ENCODE measurements around the gene NCMAP.
"Not testable (repeated sequence)": the region's sequence is repeated elsewhere in the genome, so short reads cannot be mapped to it uniquely, and the experiment has no call there.

Gene NCMAP

DNA sequence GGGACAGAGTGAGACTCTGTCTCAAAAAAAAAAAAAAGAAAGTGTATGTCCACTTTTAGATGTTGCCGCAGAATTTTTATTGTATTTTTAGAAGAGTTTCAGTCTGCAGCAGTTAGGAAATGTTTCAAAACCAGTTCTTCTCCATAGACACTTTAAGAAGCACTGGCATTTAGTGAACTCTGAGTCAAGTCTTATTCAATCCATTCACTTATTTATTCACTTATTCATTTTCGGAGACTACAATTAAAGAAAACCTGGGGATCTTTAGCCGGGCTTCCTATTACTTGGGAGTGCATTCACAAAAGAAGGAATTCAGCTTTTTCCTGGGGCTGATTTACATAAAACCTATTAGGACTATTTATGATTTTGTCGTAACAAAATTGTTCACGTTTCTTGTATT is 40.9 kb upstream of the NCMAP start:
- no peak overlapping the region for H3K27ac ChIP-seq
- no peaks in the 10 kb centered on the region for H3K36me3 ChIP-seq
- no peak overlapping the region for H3K4me3 ChIP-seq (ENCODE audit: low read depth in 1 of 2, low read length in 1 of 2)
- no peaks in the 10 kb centered on the region for H3K27me3 ChIP-seq
- H3K4me1 ChIP-seq (ENCODE audit: control insufficient read depth in 1 of 2, insufficient read depth in 1 of 2, low read depth in 1 of 2, low read length in 1 of 2), result no peaks in the 10 kb centered on the region
- TF ChIP-seq, protein P1, sequence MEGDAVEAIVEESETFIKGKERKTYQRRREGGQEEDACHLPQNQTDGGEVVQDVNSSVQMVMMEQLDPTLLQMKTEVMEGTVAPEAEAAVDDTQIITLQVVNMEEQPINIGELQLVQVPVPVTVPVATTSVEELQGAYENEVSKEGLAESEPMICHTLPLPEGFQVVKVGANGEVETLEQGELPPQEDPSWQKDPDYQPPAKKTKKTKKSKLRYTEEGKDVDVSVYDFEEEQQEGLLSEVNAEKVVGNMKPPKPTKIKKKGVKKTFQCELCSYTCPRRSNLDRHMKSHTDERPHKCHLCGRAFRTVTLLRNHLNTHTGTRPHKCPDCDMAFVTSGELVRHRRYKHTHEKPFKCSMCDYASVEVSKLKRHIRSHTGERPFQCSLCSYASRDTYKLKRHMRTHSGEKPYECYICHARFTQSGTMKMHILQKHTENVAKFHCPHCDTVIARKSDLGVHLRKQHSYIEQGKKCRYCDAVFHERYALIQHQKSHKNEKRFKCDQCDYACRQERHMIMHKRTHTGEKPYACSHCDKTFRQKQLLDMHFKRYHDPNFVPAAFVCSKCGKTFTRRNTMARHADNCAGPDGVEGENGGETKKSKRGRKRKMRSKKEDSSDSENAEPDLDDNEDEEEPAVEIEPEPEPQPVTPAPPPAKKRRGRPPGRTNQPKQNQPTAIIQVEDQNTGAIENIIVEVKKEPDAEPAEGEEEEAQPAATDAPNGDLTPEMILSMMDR (IDR thresholded peaks at IDR 0.05), result no peak
- H3K9me3 ChIP-seq, result no peaks in the 10 kb centered on the region

DNA sequence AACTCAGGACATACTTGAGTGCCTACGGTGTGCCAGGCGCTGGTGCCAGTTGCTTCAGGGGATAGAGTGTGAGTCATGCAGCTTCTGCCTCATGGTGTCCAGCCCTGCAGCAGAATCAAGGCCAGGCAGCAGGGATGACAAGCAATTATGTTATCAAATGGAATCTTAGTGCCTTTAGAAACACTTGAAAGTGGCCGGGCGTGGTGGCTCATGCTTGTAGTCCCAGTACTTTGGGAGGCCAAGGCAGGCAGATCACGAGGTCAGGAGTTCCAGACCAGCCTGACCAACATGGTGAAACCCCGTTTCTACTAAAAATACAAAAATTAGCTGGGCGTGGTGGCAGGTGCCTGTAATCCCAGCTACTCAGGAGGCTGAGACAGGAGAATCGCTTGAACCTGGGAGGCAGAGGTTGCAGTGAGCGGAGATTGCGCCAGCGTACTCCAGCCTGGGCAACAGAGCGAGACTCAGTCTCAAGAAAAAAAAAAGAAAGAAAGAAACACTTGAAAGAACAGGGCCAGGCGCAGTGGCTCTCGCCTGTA is 40.1 kb upstream of the NCMAP start:
- H3K4me1 ChIP-seq (ENCODE audit: control insufficient read depth in 1 of 2, insufficient read depth in 1 of 2, low read depth in 1 of 2, low read length in 1 of 2), result not testable (repeated sequence)

DNA sequence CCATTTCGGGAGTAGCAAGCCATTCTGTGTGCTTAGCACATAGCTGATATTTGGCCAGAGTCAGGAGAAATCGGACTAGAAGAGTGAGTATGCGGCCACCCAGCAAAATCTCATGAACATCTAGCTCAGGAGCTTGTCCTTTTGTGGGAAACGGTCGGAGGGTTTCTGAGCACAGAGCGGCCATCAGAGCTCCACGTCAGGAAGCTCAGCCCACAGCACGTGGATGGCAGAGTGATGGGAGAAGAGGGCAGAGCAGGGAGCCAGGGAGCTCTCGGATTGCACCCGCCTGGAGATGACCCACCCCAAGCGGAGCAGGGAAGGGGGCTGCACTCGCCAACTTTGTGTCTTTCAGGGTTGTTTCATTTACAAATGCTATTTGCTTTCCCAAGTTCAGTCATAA is 39.4 kb upstream of the NCMAP start:
- TF ChIP-seq, protein P1 (IDR thresholded peaks at IDR 0.05), result no peak
- H3K4me1 ChIP-seq (ENCODE audit: control insufficient read depth in 1 of 2, insufficient read depth in 1 of 2, low read depth in 1 of 2, low read length in 1 of 2), result no peaks in the 10 kb centered on the region
- H3K4me3 ChIP-seq (ENCODE audit: low read depth in 1 of 2, low read length in 1 of 2), result no peak overlapping the region
- no peaks in the 10 kb centered on the region for H3K27me3 ChIP-seq
- no peaks in the 10 kb centered on the region for H3K9me3 ChIP-seq
- H3K27ac ChIP-seq, result no peak overlapping the region
- H3K36me3 ChIP-seq, result no peaks in the 10 kb centered on the region

More for the DNA sequence above, 40.1 kb upstream of the NCMAP start:
- not testable (repeated sequence) for H3K36me3 ChIP-seq; H3K27ac ChIP-seq; H3K9me3 ChIP-seq; H3K4me3 ChIP-seq (ENCODE audit: low read depth in 1 of 2, low read length in 1 of 2); H3K27me3 ChIP-seq

DNA sequence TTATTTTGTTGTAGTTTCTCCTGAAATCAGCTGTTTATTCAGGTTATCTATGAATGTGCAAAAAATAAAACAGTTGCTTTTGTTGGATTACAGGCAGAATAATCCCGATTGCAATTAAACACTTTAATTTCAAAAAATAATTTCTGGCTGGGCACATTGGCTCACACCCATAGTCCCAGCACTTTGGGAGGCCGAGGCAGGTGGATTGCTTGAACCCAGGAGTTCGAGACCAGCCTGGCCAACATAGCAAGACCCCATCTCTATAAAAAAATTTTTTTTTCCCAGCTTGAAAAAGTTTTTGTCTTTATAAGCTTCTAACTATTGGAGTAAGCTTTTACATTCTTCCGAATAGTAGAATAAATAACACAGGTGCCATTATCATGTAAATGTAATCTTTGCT is 38.0 kb upstream of the NCMAP start:
- Histone ChIP-seq H3K4me1 (ENCODE audit: control insufficient read depth in 1 of 2, insufficient read depth in 1 of 2, low read depth in 1 of 2, low read length in 1 of 2) (no peaks in the 10 kb centered on the region), H3K9me3 (no peaks in the 10 kb centered on the region), H3K27ac (no peak overlapping the region), H3K4me3 (ENCODE audit: low read depth in 1 of 2, low read length in 1 of 2) (no peak overlapping the region), H3K36me3 (no peaks in the 10 kb centered on the region), H3K27me3 (no peaks in the 10 kb centered on the region)
- TF ChIP-seq, protein P1 (IDR thresholded peaks at IDR 0.05), result no peak

DNA sequence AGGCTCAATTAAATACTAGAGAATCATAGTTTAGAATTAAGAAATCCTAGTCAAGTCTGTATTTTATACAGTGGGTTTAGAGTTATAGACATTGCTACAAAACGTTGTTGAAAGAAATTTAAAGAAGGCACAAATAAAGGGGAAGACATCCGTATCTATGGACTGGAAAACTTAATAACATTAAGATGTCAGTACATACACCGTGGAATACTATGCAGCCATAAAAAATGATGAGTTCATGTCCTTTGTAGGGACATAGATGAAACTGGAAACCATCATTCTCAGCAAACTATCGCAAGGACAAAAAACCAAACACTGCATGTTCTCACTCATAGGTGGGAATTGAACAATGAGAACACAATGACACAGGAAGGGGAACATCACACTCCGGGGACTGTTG is 35.6 kb upstream of the NCMAP start:
- not testable (repeated sequence) for H3K4me1 ChIP-seq (ENCODE audit: control insufficient read depth in 1 of 2, insufficient read depth in 1 of 2, low read depth in 1 of 2, low read length in 1 of 2); H3K27ac ChIP-seq; H3K27me3 ChIP-seq; H3K9me3 ChIP-seq; H3K4me3 ChIP-seq (ENCODE audit: low read depth in 1 of 2, low read length in 1 of 2); H3K36me3 ChIP-seq

DNA sequence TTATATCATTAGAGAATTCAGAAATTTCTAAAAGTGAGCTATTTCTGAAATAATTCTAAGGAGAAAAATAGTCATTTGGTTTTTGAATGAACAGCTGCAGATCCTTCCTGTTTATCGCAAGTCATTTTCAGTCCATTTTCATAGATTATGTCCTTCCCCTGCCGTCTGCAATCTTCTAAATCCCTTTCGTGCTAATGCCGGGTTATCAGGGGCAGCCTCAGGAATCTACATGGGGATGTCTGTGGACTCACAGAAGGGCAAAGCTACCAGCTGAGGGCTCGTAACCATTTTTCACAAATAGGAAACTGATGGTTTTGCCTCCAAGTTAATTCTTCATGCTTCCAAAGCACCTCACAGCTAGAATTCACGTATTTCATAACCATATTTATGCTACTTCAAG is 30.3 kb upstream of the NCMAP start:
- Histone ChIP-seq H3K27ac (no peak overlapping the region), H3K27me3 (no peaks in the 10 kb centered on the region), H3K9me3 (no peaks in the 10 kb centered on the region), H3K36me3 (no peaks in the 10 kb centered on the region), H3K4me1 (ENCODE audit: control insufficient read depth in 1 of 2, insufficient read depth in 1 of 2, low read depth in 1 of 2, low read length in 1 of 2) (no peaks in the 10 kb centered on the region), H3K4me3 (ENCODE audit: low read depth in 1 of 2, low read length in 1 of 2) (no peak overlapping the region)
- TF ChIP-seq, protein P1 (IDR thresholded peaks at IDR 0.05), result no peak

DNA sequence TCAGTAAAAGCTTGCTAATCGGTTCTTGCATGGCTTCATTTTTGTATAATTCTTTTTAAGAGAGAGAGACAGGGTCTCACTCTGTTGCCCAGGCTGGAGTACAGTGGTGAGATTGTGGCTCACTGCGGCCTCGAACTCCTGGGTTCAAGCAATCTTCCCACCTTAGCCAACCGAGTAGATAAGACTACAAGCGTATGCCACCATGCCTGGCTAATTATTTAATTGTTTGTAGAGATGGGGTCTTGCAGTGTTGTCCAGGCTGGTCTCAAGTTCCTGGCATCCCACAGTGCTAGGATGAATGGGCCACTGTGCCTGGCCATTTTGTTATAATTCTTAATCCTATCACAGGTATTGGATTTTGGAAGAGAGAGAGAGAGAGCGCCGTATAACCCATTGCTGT is 29.8 kb upstream of the NCMAP start:
- TF ChIP-seq, protein P1 (IDR thresholded peaks at IDR 0.05), result no peak
- H3K4me1 ChIP-seq (ENCODE audit: control insufficient read depth in 1 of 2, insufficient read depth in 1 of 2, low read depth in 1 of 2, low read length in 1 of 2), result no peaks in the 10 kb centered on the region
- H3K4me3 ChIP-seq (ENCODE audit: low read depth in 1 of 2, low read length in 1 of 2), result no peak overlapping the region
- H3K36me3 ChIP-seq, result no peaks in the 10 kb centered on the region
- H3K27ac ChIP-seq, result no peak overlapping the region
- H3K9me3 ChIP-seq, result no peaks in the 10 kb centered on the region
- H3K27me3 ChIP-seq, result no peaks in the 10 kb centered on the region

Measured in neutrophil (primary cell).